ENCODE results near the gene GLI3.

GLI3 gene

DNA sequence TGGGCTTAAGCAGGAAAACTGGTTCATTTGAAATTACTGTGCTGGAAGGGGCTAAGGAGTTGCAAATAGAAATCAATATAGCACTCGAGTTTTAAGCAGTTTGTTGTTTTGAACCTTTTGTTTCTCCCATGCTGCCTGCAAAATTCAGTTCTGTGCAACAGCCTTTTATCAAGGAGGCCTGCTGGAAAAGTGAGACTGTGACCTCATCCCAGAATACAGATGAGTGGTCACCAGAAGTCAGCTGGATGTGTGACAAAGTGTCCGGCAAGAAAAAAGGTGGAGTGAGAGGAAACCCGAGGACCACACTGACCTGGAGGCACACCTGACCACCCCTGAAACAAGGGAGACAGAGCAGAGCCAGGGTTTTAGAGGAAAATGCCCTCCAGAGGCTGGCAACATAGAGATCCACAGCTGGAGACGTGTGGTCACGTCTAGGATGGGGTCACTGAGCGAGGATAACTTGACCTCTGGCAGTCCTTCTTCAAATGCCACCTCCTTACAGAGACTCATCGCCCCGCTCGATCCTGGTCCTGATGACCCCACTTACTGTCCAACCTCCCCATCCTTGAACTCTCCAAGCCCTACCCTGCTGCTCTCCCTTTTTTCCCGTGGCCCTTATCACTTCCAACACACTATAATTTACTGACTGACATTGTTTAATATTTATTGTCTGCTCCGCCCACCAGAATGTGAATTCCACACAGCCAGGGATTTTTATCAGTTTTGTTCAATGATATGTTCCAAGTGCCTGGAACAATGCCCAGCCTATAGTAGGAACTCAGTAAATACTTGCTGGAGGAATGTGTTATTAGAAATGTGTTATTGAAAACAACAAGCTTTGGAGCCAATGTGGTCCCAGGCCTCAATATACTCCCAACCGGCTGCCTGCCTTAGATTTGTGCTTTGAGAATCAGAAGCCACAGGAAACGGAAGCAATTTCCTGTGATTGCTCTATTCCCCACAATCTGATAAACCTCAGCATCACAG is 243.8 kb downstream of the GLI3 start:
- no peak for FAIRE-seq

DNA sequence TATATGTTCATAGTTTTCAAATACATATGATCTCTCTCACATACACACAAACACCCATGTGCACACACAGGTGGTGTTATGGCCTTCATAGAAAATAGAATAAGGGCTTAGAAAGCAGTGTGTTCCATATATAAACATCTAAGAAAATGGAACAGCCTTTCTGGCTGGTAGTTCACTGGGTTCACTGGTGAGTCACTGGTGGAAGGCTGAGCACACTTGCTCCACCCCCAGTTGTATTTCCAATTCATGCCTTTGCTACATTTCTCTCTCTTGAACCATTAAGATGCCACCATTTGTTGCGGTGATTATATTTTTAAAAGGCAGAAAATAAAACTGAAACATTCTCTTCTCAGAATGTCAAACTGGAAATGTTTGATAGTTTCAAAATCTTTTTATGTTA is 252.1 kb downstream of the GLI3 start:
- no peak for FAIRE-seq

DNA sequence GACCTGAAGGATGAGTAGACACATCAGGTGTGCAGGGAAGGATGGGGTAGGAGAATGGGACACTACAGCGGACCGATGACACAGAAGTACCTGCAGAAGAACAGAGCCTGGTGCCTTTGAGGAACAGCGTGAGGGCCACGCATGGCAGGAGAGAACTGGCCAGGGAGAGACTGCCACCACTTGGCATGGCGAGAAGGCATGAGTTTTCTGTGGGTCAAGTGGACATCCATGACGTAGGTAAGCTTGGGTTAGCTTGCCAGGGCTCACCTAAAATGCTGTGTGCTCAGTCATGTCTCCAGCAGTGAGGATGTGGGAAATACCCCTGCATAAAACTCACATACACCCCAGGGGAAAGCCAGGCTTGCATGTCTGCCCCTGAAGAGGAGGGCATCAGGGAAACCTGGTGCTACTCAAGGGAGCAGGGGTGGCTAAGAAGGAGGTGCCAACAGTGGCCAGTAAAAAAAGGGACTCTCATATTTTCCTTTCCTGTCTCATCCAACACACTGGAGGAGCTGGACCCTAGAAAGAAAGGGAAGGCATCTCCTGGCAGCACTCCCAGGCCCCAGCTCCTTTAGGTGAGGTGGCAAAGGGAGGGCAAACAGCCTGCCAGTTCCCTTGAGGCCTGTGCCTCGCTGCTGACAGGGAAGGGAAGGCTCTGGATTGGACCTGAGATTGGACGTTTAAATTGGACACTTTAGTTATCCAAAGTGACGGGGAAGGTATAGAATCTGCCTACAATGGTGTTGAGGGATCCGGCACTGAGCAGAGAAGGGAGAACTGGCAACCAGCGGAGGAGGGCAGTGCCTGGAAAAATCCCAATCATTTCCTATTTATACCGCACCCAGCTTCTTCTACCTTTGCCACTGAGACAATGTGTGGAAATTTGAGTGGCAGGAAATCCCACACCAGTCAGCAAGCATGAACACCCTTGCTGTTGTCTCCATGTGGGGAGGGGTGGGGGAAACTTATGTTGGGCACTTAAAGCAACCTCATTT is 255.7 kb downstream of the GLI3 start:
- no peak for FAIRE-seq

DNA sequence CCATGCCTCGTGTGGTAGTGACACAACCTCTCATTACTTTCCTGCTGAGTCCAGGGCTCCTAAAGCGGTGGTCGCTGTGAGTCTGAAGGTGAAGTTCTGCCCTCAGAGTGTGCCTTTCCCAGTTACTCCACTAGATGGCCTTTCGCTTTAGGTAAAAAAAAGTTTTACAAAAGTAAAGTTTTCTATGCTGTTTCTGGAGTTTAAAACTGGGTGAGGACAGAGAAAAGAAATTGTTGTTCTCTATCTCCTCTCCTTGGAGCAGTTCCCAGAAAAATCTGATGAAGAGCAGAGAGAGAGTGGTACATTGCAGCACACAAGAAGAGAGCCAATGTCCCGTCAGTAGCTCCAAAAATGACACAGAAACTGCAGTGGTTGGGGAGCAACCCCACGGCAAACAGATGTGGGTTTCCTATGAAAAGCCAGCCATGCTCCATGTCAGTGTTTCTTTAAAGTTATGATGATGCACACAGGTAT is 257.1 kb downstream of the GLI3 start:
- no peak for FAIRE-seq

DNA sequence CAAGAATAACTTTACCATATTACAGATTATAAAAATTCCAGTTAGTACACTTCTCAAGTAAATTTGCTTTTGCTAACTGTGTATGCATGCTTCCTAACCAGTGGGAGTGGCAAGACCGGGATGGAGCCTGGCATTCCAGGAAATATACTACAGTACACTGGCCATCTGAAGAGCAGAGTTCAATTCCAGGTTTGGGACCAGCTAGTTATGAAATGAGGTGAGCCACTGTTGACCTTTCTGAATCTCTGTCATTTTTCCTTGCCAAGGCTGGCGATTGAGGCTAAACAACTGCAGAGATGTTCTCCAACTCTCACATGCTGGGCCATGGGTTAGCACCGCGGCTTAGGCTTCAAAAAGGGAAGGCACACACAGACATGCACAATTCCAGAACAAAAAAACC is 258.2 kb downstream of the GLI3 start:
- no peak for FAIRE-seq

DNA sequence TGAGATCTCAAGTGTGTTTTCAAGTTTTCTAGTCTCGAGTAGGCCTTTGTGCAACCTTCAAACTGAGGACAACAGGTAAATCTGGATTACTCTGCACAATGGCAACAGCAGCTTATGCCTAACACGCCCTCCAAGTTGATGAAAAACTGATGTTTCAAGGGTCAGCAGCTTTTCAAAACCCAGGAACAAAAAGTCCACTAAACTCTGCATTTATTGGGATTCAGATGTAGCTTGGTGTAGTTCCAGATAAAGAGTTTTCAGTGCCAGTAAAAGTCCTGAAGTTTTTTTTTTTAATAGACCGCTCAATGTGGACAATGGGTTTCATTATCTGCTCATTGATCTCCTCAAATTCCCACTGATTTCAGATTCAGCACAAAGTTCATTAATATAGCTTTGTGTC is 259.3 kb downstream of the GLI3 start:
- no peak for FAIRE-seq

DNA sequence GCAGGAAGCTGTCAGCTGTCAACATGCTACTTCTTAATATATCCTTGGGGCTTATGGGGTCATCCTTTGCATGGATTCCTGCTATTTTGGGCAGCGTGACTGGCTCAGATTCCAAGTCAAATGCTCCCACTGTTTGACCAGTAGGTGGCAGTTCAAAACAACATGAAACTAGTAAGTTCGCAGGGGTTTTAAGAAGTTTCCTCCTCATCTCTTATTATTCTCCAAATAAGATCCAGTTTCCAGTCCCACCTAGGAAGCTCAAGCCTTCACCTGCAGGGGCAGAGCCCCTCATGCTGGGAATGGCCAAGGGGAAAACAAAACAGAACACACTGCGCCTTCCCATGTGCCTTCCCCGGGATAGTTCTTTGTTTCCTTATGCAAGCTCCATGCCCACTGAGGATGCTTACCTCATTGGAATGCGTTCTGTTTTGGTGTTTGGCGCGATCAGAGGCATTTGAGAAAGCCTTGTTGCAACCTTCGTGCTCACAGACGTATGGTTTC is 259.8 kb downstream of the GLI3 start:
- FAIRE-seq: peak; percentile 75

DNA sequence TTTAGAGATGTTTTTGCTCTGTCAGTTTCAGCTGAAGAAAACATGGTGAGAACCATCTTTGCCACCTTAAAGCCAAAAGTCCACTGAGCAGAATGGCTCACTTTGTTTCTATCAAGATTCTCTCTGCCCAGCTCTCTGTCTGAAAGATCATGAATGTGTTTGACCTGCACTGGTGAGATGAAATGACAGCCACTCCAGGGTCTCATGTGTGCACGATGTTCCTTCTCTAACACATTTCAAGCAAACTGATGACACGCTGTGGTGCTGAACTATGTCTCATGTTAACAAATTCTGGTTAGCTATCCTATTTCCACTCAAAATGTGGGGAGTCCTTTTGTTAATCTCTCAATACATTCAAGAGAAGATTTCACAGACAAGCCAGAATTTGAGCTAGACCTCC is 260.6 kb downstream of the GLI3 start:
- no peak for FAIRE-seq

DNA sequence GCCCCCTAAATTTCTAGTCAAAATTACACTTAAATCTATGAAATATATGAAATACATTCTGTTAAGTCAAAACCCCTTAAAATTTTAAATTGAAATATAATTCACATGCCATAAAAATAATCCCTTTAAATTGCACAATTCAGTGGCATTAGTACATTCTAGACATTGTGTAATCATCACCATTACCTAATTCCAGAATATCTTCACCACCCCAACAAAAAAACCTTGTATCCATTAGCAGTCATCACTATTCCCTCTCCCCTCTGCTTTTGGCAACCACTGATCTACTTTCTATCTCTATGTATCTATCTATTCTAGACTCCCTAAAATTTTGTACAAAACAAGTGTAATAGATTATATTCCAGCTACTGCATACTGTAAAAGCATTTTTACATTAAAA is 261.2 kb downstream of the GLI3 start:
- no peak for FAIRE-seq

DNA sequence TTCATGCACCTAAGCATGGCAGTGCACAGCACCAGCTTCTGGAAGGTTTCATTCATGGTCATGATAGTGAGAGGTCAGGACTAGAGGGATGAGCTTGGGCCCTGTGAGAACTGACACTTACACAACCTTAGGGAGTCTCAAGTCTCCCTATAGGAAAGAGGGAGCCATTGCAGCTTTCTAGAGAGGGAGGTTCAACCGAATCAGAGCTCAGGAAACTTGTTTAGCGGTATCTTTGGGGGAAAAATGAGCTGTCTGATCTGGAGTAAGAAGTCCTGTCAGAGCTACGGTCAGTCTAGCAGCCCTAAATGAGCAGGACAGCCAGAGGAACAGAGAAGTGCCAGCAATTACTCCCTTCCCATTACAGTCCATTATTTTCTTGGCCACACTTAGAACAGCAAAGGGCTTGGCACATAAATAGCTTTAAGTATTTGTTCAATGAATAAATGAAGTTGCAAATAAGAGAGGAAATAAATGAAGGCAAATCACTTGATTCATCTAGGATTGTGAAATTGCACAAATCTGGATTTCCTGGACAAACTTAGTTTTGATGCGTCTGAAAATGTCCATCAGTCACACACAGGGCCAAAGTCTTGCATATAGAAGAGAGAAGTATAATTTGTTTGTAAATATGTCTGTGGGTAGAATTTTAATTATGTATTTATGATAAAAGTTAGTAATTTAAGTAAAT is 262.0 kb downstream of the GLI3 start:
- no peak for FAIRE-seq

DNA sequence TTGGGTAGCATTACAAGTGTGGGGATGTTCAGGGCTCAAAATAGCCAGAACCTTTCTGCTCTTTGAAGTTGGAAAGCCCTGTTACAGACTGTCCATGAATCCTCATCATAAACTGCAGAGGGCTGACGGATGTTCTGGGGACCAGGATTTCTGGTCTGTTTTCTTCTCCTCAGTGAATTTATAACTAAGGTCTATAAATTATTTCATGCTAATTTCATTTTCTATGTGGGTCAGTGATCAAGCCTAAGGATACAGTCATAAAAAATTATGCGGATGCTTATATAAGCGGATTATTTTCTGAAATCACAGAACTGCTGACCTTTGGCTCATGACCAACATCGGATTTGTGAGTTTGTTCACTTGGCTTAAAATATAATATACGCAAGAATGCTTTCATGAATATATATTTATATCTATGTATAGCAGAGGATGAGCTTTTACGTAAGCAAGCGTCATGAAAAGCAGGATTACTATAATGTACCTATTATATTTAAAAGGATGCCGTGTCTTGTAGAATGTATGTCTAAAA is 263.7 kb downstream of the GLI3 start:
- no peak for FAIRE-seq

DNA sequence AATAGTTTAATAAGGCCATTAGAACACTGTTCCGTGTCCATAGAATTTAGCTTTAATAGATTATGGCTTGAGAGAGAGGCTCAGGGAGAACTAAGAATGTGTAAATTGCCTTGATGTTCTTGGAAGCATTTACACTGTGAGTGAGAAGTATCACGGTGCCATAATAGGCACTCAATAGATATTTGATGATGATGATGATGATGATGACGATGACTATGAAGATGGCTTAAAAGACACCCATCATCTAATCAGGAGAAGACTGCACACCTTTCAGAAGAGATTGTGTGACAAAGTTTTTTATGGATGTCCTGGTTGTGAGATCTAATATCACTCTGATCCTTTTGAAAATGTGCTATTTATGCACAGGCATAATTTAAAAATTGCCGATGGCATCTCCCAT is 264.2 kb downstream of the GLI3 start:
- no peak for FAIRE-seq

DNA sequence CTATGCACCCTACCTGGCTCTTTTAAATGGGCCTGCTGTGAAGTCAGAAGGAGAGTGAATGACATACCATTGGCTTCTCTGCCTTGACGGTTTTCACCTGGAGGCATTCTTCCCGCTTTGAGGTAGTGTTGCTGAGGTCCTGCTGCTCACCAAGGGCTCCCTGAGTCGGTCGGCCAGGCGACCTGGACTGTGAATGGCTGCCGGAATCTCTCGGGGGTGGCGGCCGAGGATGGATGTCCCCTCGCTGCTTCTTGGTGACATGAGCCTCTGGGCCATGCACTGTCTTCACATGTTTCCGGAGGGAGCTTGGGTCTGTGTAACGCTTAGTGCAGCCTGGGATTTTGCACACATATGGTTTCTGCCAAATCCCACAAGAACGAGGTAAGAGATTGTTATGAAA is 264.7 kb downstream of the GLI3 start:
- FAIRE-seq: no peak

DNA sequence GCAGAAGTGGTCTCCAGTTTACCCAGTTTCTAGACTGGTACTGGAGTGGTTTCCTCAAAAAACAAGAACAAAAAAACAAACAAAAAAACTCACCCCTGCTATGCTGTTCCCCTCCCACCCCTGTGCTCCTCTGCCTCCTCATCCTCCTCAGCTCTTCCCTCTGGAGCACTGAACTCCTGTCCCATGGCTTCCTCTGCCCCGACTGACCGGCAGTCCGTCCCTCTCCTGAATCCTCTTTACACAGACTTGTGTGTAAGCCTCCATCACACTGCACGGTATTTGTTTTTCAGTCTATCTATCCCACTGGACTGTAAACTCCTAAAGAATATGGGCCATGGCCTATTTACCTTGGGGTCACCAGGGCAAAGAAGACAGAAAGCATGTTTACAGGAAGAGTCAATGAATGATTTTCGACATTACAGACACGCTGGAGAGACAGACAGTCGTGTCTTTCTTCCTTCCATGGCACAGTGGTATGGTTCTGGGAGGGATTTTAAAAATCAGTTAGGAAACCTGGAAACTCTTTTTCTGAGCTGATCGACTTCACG is 265.3 kb downstream of the GLI3 start:
- no peak for FAIRE-seq

DNA sequence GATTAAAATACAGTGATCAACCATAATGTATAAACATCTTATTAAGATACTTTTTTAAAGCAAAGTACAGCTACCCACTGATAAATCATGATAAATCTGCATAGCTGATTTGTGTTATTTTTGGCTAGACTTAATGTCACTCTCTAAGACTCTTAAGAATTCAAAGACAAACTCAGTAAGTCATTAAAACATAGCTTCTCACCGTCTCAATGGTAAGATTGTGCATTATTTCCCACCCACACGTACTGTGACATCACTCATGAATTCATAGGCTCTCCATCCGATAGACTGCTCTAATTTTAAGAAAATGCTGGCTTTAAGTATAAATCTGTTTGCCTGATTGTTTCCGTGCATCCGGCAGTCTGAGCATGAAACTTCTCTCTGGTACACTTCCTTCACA is 266.1 kb downstream of the GLI3 start:
- FAIRE-seq: no peak

DNA sequence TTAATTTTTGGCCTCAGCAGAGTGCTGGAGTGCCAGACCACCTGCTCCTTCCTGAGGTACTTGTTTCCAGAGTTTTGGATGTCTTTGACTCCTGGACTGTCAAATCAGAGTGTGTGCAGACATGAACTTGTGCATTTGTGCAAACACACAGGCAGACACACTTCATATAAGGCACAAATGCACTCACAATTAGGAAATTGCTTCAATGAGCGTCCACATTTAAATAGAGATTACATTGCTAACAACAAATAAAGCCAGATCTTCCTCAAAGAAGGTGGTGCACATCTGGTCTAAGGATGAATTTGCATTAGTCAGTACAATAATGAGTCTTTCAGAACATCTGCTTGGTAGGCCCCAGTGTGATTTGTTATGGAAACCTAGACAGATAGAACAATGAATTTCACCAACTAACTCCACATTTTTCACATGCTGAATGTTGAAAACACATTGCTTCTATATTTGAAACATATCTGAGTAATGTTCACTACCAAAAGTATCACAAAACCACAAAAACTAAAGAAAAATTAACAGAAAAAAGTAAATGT is 267.4 kb downstream of the GLI3 start:
- FAIRE-seq: no peak

DNA sequence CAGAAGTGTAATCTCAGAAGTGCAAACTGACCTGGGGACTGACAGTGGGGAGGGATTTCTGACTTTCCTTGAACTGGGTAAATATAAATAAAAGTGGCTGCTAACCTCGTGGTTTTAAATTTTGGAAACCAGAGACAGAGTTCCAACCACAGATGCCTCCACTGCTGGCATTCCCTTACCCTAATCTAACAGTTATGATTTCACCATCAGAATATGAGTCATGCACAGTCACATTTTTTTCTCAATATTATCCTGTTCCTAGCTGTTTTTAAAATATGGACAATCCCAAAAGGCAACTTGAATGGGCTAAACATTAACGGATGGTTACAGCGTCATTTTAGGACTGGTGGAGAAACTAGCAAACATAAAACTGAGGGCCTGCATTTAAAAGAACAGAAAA is 269.9 kb downstream of the GLI3 start:
- FAIRE-seq: no peak

DNA sequence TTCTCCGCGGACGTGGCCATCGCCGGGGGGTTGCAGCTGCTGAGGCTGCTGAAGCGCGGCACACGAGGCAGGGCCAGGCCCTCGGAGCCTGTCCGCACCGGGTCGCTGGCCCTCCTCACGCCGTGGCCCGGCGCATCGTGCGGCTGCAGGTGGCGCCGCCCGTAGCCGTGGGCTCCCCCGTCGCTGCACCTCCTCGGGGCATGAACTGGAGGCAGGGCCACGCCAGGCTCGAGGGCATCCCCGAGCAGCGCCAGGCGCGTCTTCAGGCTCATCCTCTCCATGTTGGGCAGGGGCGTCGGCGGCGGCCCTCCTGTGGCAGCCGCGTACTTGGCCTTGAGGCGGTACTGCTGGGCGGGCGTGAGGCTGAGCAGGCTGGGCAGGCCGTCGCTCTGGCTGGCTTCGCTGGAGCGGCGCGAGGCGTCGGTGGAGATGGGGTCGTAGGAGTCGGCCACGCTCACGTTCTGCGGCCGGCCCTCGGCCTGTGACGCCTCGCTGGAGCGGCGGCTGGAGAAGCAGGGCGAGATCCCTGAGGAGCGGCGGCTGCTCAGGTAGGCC is 271.0 kb downstream of the GLI3 start:
- no peak for FAIRE-seq

DNA sequence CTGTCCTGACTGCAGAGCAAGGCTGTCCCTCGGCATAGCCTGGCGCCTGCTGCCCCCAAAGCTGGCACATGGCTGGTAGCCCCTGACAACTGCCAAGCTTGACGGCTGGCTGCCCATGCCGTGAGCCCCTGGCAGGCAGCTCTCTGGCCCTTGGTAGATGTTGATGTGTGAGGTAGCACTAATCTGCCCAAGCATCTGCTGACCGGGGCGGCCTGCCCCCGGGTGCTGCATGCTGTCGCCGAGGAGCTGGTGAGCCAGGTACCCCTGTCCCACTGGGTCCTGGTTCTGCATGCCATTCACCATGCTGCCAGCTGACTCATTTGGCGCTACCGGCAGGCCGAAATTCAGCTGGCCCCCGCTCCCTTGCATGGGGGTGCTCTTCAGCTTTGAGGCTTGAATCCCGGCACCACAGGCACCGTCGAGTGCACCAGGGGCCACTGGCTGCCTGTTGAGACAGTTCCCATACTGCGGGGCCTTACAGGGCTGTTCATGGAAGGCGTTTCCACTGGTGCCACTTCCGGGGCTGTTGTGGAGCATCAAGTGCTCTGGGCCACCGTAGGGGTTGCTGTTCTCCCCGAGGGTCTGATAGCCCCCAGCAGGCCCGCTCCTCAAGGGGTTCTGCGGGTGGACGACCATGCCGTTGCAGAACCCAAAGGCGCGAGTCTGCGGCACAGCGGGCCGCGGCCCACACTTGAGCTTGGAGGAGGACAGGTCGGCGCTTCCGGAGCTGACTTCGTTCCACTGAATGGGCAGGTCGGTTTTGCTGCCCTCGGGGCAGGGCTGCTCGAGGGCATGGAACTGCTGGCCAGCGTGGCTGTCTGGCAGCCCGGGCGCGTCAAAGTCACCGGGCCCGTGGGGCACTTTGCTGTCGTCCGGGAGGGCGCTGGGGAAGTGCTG is 271.9 kb downstream of the GLI3 start:
- no peak for FAIRE-seq

DNA sequence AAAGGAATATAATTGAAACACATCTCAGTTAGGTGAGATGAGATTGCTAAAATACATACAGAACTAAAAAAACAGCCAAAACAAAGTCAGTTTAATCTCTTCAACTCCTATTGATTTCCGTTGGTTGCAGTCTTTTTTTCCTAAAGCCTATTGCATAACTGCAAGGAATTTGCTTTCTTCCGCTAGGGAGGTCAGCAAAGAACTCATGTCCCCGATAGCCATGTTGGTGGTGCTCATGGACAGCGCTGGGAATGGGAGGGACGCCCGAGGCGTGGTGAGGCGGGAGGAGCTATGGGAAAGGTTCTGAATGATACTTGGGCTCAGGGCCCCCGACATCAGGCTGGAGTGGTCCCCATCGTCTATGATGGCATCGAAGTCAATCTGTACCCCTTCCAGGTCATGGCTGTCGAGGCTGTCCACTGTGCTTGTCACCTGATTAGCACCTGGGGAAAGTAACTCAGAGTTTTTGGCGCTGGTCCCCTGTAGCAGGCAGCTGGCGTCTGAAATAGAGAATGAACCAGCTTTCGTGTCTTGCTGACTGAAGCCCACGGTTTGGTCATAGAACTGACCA is 272.7 kb downstream of the GLI3 start:
- FAIRE-seq: no peak
